ENCODE measurements around the gene ITPA.
A peak's percentile ranks its signal among the peaks of the same experiment; 100 is the strongest.

The ITPA gene

GRCh38 chr20:3202965-3203314 lies 6.4 kb upstream of the ITPA start:
- H3K79me2 ChIP-seq (ENCODE audit: insufficient read depth, low read length) = peaks cover 30% of the 10 kb centered on the region
- peak overlapping the region; percentile 97 for H3K9ac ChIP-seq (ENCODE audit: low read depth, low read length, poor library complexity, severe bottlenecking)
- H3K36me3 ChIP-seq (ENCODE audit: insufficient read depth, low read length) = peaks cover 10% of the 10 kb centered on the region; the same call in 1 of the 2 replicates
- H2AFZ ChIP-seq (ENCODE audit: low read length) = no peak overlapping the region
- no peaks in the 10 kb centered on the region for H3F3A ChIP-seq (ENCODE audit: low read depth)
- H3K9me3 ChIP-seq (ENCODE audit: insufficient read depth, low read depth, low read length) = no peaks in the 10 kb centered on the region
- H3K4me2 ChIP-seq (ENCODE audit: low read depth, low read length, poor library complexity, severe bottlenecking) = peak overlapping the region; percentile 99
- peak overlapping the region; percentile 98 for H3K4me3 ChIP-seq (ENCODE audit: low read length, poor library complexity, severe bottlenecking)
- peaks cover 15% of the 10 kb centered on the region for H4K20me1 ChIP-seq (ENCODE audit: insufficient read depth, low read length, poor library complexity, severe bottlenecking)
- TF ChIP-seq CTCF (conservative IDR thresholded peaks at IDR 0.05; ENCODE audit: low read length) (no peak), EZH2phosphoT487 (IDR thresholded peaks at IDR 0.05; ENCODE audit: borderline replicate concordance) (no peak)
- no peaks in the 10 kb centered on the region for H3K27me3 ChIP-seq (ENCODE audit: insufficient read depth, low read length, poor library complexity, severe bottlenecking)
- H3K9me2 ChIP-seq (replicated peaks; ENCODE audit: low read depth, low read length) = no peaks in the 10 kb centered on the region
- peaks cover 16% of the 10 kb centered on the region for H3K4me1 ChIP-seq (ENCODE audit: insufficient read depth, low read length, poor library complexity, severe bottlenecking)

GRCh38 chr20:3203315-3204123 lies 5.8 kb upstream of the ITPA start:
- H3K4me2 ChIP-seq (ENCODE audit: low read depth, low read length, poor library complexity, severe bottlenecking) = peak overlapping the region; percentile 99
- peak overlapping the region; percentile 98 for H3K4me3 ChIP-seq (ENCODE audit: low read length, poor library complexity, severe bottlenecking)
- H3K9me2 ChIP-seq (replicated peaks; ENCODE audit: low read depth, low read length) = no peaks in the 10 kb centered on the region
- H3K9ac ChIP-seq (ENCODE audit: low read depth, low read length, poor library complexity, severe bottlenecking) = peak overlapping the region; percentile 97
- no peaks in the 10 kb centered on the region for H3F3A ChIP-seq (ENCODE audit: low read depth)
- peaks cover 10% of the 10 kb centered on the region; the same call in 1 of the 2 replicates for H3K36me3 ChIP-seq (ENCODE audit: insufficient read depth, low read length)
- H3K27me3 ChIP-seq (ENCODE audit: insufficient read depth, low read length, poor library complexity, severe bottlenecking) = no peaks in the 10 kb centered on the region
- peaks cover 21% of the 10 kb centered on the region for H3K4me1 ChIP-seq (ENCODE audit: insufficient read depth, low read length, poor library complexity, severe bottlenecking)
- H4K20me1 ChIP-seq (ENCODE audit: insufficient read depth, low read length, poor library complexity, severe bottlenecking) = peaks cover 15% of the 10 kb centered on the region
- H3K9me3 ChIP-seq (ENCODE audit: insufficient read depth, low read depth, low read length) = no peaks in the 10 kb centered on the region
- H3K79me2 ChIP-seq (ENCODE audit: insufficient read depth, low read length) = peaks cover 31% of the 10 kb centered on the region
- peak overlapping the region; percentile 95 for H2AFZ ChIP-seq (ENCODE audit: low read length)
- no peak for TF ChIP-seq EZH2phosphoT487 (IDR thresholded peaks at IDR 0.05; ENCODE audit: borderline replicate concordance)
- no peak for TF ChIP-seq CTCF (conservative IDR thresholded peaks at IDR 0.05; ENCODE audit: low read length)

GRCh38 chr20:3204124-3204794 lies 5.0 kb upstream of the ITPA start, which contains the start of gene DDRGK1:
DDRGK1 (minus strand) TSS chr20:3204682; CDS start chr20:3204627, 55 bp downstream.
- TF ChIP-seq EZH2phosphoT487 (IDR thresholded peaks at IDR 0.05; ENCODE audit: borderline replicate concordance) = no peak
- no peak for TF ChIP-seq CTCF (conservative IDR thresholded peaks at IDR 0.05; ENCODE audit: low read length)
- H3K4me3 ChIP-seq (ENCODE audit: low read length, poor library complexity, severe bottlenecking) = peak within 1 kb of the TSS; percentile 98
- H3F3A ChIP-seq (ENCODE audit: low read depth) = no peaks in the 10 kb centered on the region
- H3K36me3 ChIP-seq (ENCODE audit: insufficient read depth, low read length) = peaks cover 10% of the 10 kb centered on the region; the same call in 1 of the 2 replicates
- H3K4me2 ChIP-seq (ENCODE audit: low read depth, low read length, poor library complexity, severe bottlenecking) = peak within 1 kb of the TSS; percentile 99
- peaks cover 15% of the 10 kb centered on the region for H4K20me1 ChIP-seq (ENCODE audit: insufficient read depth, low read length, poor library complexity, severe bottlenecking)
- H3K4me1 ChIP-seq (ENCODE audit: insufficient read depth, low read length, poor library complexity, severe bottlenecking) = peaks cover 23% of the 10 kb centered on the region
- H2AFZ ChIP-seq (ENCODE audit: low read length) = peak within 1 kb of the TSS; percentile 95
- H3K27me3 ChIP-seq (ENCODE audit: insufficient read depth, low read length, poor library complexity, severe bottlenecking) = no peaks in the 10 kb centered on the region
- peaks cover 36% of the 10 kb centered on the region for H3K79me2 ChIP-seq (ENCODE audit: insufficient read depth, low read length)
- no peaks in the 10 kb centered on the region for H3K9me2 ChIP-seq (replicated peaks; ENCODE audit: low read depth, low read length)
- peak within 1 kb of the TSS; percentile 97 for H3K9ac ChIP-seq (ENCODE audit: low read depth, low read length, poor library complexity, severe bottlenecking)
- H3K9me3 ChIP-seq (ENCODE audit: insufficient read depth, low read depth, low read length) = no peaks in the 10 kb centered on the region

Measured in Loucy (cell line).